ENCODE measurements around the gene PCSK1N.

DNA sequence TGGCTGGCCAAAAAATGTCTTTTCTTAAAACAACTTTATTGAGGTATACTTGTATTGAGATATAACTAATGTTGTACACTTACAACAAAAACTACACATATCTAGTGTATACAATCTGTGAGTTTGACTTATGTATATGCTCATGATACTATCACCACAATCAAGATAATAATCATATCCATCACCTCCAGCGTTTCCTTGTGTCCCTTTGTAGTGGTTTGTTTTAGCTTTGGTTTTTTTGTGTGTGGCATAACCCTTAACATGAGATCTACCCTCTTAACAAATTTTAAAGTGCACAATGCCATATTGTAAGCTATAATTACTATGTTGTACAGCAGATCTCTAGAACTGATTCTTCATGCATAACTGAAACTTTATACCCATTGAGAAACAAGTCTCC is 13.4 kb upstream of the PCSK1N start:
- TF ChIP-seq, protein P1, sequence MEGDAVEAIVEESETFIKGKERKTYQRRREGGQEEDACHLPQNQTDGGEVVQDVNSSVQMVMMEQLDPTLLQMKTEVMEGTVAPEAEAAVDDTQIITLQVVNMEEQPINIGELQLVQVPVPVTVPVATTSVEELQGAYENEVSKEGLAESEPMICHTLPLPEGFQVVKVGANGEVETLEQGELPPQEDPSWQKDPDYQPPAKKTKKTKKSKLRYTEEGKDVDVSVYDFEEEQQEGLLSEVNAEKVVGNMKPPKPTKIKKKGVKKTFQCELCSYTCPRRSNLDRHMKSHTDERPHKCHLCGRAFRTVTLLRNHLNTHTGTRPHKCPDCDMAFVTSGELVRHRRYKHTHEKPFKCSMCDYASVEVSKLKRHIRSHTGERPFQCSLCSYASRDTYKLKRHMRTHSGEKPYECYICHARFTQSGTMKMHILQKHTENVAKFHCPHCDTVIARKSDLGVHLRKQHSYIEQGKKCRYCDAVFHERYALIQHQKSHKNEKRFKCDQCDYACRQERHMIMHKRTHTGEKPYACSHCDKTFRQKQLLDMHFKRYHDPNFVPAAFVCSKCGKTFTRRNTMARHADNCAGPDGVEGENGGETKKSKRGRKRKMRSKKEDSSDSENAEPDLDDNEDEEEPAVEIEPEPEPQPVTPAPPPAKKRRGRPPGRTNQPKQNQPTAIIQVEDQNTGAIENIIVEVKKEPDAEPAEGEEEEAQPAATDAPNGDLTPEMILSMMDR (IDR thresholded peaks at IDR 0.05) = no peak
- no peak for TF ChIP-seq POLR2AphosphoS5 (IDR thresholded peaks at IDR 0.05)
- TF ChIP-seq POLR2A (IDR thresholded peaks at IDR 0.05) = no peak
